ENCODE data around the gene THSD7B. TPM values are rescaled to one million over a fixed set of nuclear protein-coding genes. Genes with fewer than 3 reads are reported as not detected.
A peak's percentile ranks its signal among the peaks of the same experiment; 100 is the strongest.

The THSD7B gene
- total and polyA plus RNA-seq, 2 donors, result 0.50 to 4.2 TPM

DNA sequence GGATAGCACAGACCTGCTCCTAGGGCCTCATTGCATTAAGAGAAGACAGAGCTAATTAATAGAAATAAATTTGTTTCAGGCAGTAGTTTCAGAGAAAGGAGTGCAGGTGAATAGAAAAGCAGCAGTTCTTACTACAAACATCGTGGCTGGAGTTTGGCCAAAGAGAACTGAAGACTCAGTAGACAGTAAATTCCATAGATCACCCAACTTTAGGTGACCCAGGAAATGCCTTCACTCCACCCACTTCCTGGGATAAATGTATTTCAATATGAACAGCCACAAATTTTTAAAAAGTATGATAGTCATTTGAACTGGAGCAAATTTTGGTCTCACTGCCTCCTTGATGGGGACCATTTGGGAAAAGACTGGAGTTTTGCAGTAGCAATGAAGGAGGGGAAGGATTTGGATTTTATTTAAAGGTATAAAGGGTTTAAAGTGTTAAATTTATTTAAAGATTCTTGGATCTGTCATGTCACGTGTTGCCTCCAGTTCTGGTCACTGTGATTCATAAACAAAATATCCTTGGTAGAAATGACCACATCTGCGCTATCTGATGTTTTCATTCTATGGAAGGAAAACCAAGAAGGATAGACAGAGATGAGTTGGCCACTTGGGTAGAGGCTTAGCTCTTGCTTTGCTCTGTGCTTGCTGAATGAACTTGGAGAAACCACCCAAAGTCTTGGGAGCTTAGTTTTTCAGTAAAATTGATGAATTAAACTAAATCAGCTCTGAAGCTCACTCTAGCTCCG, 390.2 kb downstream of the THSD7B start:
- WGBS, result 93% methylated on average over 4 of the region's 4 CpGs
- no peaks in the 10 kb centered on the region for H3K27me3 ChIP-seq (ENCODE audit: control insufficient read depth in 2 of 2, insufficient read depth in 1 of 2, low read length in 1 of 2)
- no peaks in the 10 kb centered on the region for H3K36me3 ChIP-seq (ENCODE audit: control insufficient read depth in 2 of 2, insufficient read depth in 2 of 2, low read length in 1 of 2)
- H3K27ac ChIP-seq (ENCODE audit: low read depth in 1 of 2, low read length in 1 of 2), result no peak overlapping the region
- H3K9me3 ChIP-seq (ENCODE audit: control insufficient read depth in 2 of 2, insufficient read depth in 1 of 2, low read length in 1 of 2), result no peaks in the 10 kb centered on the region
- DNase-seq (ENCODE audit: low read depth in 6 of 9, low spot score in 9 of 9), result no peak
- H3K4me1 ChIP-seq (ENCODE audit: control insufficient read depth in 2 of 2, insufficient read depth in 2 of 2, low read length in 2 of 2), result no peaks in the 10 kb centered on the region
- no peak overlapping the region for H3K4me3 ChIP-seq (ENCODE audit: low read length in 2 of 2)

DNA sequence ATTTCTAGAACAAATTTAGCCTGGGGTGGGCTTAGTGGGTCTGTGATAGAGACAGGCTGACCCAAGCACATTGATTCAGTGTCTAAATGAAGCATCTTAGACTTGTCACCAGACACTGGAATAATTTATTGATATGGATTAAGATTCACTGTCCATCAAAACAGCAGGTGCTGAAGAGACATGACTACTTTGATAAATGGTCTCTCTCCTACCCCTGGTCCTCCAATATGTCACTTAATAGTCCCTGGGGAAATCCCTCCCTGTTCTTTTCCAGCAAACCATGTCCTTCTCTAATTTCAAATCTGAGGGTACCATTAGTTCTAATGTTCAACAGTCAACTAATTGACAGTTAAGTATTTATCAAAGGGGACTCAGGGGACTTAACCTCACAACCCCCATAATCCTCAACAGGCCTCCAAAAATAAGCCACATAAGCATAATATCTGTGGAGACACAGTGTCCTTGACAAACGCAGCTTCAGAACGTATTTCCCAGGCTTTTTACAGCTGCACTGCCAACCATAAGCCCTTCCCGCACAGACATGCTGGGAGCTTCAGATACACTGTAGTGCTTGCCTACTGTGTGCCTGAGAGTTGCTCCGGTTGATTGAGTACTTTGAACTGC, 391.0 kb downstream of the THSD7B start:
- DNase-seq (ENCODE audit: low read depth in 6 of 9, low spot score in 9 of 9), result no peak
- Histone ChIP-seq H3K4me3 (ENCODE audit: low read length in 2 of 2) (no peak overlapping the region), H3K36me3 (ENCODE audit: control insufficient read depth in 2 of 2, insufficient read depth in 2 of 2, low read length in 1 of 2) (no peaks in the 10 kb centered on the region), H3K9me3 (ENCODE audit: control insufficient read depth in 2 of 2, insufficient read depth in 1 of 2, low read length in 1 of 2) (no peaks in the 10 kb centered on the region), H3K27me3 (ENCODE audit: control insufficient read depth in 2 of 2, insufficient read depth in 1 of 2, low read length in 1 of 2) (no peaks in the 10 kb centered on the region), H3K4me1 (ENCODE audit: control insufficient read depth in 2 of 2, insufficient read depth in 2 of 2, low read length in 2 of 2) (no peaks in the 10 kb centered on the region), H3K27ac (ENCODE audit: low read depth in 1 of 2, low read length in 1 of 2) (no peak overlapping the region)
- WGBS, result 87% methylated on average over 4 of the region's 4 CpGs

DNA sequence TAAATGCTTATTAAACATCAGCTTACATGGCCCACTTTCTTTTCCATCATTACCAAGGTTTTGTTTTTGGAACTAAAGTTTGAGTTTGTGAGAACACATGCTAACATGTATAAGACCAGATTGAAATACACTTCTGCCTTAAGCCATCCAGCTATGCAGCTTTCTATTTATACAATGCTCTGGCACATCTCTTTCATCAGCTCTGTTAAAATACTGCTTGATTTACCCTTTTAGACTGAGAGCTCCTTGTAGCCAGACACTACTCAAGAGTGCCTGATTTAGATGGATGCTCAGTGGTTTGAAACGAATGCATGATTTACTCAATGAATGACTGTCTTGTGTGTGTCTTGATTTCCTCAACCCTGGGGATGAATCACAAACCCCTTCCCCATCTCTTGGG, 392.5 kb downstream of the THSD7B start:
- 83% methylated on average over 1 of the region's 1 CpG for WGBS
- Histone ChIP-seq H3K36me3 (ENCODE audit: control insufficient read depth in 2 of 2, insufficient read depth in 2 of 2, low read length in 1 of 2) (no peaks in the 10 kb centered on the region), H3K27ac (ENCODE audit: low read depth in 1 of 2, low read length in 1 of 2) (no peak overlapping the region), H3K9me3 (ENCODE audit: control insufficient read depth in 2 of 2, insufficient read depth in 1 of 2, low read length in 1 of 2) (no peaks in the 10 kb centered on the region), H3K4me3 (ENCODE audit: low read length in 2 of 2) (no peak overlapping the region), H3K4me1 (ENCODE audit: control insufficient read depth in 2 of 2, insufficient read depth in 2 of 2, low read length in 2 of 2) (no peaks in the 10 kb centered on the region), H3K27me3 (ENCODE audit: control insufficient read depth in 2 of 2, insufficient read depth in 1 of 2, low read length in 1 of 2) (no peaks in the 10 kb centered on the region)
- DNase-seq (ENCODE audit: low read depth in 6 of 9, low spot score in 9 of 9), result no peak

DNA sequence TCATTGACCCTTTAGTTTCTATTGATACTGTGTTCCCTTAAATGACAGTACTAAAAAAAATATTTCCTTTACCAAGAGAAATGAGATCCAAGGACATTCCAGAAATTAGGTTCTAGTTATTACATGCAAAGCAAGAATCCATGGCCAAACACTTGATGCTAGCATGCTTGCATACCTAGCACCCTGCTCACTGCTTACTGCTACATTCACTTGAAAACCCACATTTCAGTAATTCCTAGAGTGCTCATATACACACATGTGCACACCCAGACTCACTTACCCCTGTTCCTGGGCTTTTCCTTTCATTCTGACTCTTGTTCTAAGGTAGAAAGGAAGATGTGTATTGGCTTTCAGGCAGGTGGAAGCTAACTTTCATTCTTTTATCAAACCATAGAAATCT, 395.9 kb downstream of the THSD7B start:
- H3K27me3 ChIP-seq (ENCODE audit: control insufficient read depth in 2 of 2, insufficient read depth in 1 of 2, low read length in 1 of 2), result no peaks in the 10 kb centered on the region

DNA sequence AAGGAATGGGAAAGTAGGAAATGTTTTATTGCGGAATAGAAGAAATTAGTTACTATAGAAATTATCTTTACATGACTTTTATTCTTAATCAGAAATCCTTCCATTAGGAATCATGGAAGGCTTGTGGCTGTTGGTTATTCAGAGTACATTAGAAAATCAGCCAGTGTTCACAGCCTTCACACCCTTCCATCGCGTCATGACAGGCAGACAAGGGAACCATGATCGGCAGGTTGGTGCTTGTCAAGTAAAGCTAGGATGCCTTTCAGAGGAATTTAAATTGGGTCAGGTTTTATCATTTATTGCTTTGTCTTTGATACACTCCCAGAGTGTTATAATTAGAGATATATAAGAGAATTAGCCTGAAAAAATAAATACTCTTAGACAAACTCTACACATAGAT, 400.6 kb downstream of the THSD7B start:
- no peak for DNase-seq (ENCODE audit: low read depth in 6 of 9, low spot score in 9 of 9)
- Histone ChIP-seq H3K36me3 (ENCODE audit: control insufficient read depth in 2 of 2, insufficient read depth in 2 of 2, low read length in 1 of 2) (no peaks in the 10 kb centered on the region), H3K27ac (ENCODE audit: low read depth in 1 of 2, low read length in 1 of 2) (no peak overlapping the region), H3K27me3 (ENCODE audit: control insufficient read depth in 2 of 2, insufficient read depth in 1 of 2, low read length in 1 of 2) (no peaks in the 10 kb centered on the region), H3K4me1 (ENCODE audit: control insufficient read depth in 2 of 2, insufficient read depth in 2 of 2, low read length in 2 of 2) (no peaks in the 10 kb centered on the region), H3K4me3 (ENCODE audit: low read length in 2 of 2) (no peak overlapping the region), H3K9me3 (ENCODE audit: control insufficient read depth in 2 of 2, insufficient read depth in 1 of 2, low read length in 1 of 2) (no peaks in the 10 kb centered on the region)
- WGBS, result 94% methylated on average over 4 of the region's 4 CpGs

More for the DNA sequence above, 395.9 kb downstream of the THSD7B start:
- Histone ChIP-seq H3K27ac (ENCODE audit: low read depth in 1 of 2, low read length in 1 of 2) (no peak overlapping the region), H3K9me3 (ENCODE audit: control insufficient read depth in 2 of 2, insufficient read depth in 1 of 2, low read length in 1 of 2) (no peaks in the 10 kb centered on the region), H3K36me3 (ENCODE audit: control insufficient read depth in 2 of 2, insufficient read depth in 2 of 2, low read length in 1 of 2) (no peaks in the 10 kb centered on the region), H3K4me3 (ENCODE audit: low read length in 2 of 2) (no peak overlapping the region), H3K4me1 (ENCODE audit: control insufficient read depth in 2 of 2, insufficient read depth in 2 of 2, low read length in 2 of 2) (no peaks in the 10 kb centered on the region)
- DNase-seq (ENCODE audit: low read depth in 6 of 9, low spot score in 9 of 9), result no peak

DNA sequence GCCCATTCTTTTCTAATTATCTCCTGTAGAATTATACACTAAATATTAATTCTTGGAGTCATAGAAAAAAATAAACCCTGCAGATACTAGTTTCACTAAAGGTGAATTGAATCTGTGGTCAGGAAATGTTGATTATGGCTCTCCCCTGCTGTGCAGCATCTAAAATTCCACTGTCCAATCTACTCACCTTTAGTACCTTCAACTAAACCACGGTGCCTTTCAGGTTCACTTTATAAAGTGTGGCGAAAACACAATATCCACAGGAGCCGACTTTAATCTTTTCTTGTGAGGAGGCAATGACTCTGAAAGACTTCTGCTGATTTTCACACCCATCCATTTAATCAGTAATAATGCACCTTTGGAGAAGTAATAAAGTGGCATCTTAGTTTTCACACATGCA, 402.3 kb downstream of the THSD7B start:
- Histone ChIP-seq H3K9me3 (ENCODE audit: control insufficient read depth in 2 of 2, insufficient read depth in 1 of 2, low read length in 1 of 2) (no peaks in the 10 kb centered on the region), H3K27me3 (ENCODE audit: control insufficient read depth in 2 of 2, insufficient read depth in 1 of 2, low read length in 1 of 2) (no peaks in the 10 kb centered on the region), H3K4me3 (ENCODE audit: low read length in 2 of 2) (no peak overlapping the region), H3K36me3 (ENCODE audit: control insufficient read depth in 2 of 2, insufficient read depth in 2 of 2, low read length in 1 of 2) (no peaks in the 10 kb centered on the region), H3K4me1 (ENCODE audit: control insufficient read depth in 2 of 2, insufficient read depth in 2 of 2, low read length in 2 of 2) (no peaks in the 10 kb centered on the region), H3K27ac (ENCODE audit: low read depth in 1 of 2, low read length in 1 of 2) (no peak overlapping the region)
- WGBS, result 93% methylated on average over 3 of the region's 3 CpGs
- no peak for DNase-seq (ENCODE audit: low read depth in 6 of 9, low spot score in 9 of 9)

DNA sequence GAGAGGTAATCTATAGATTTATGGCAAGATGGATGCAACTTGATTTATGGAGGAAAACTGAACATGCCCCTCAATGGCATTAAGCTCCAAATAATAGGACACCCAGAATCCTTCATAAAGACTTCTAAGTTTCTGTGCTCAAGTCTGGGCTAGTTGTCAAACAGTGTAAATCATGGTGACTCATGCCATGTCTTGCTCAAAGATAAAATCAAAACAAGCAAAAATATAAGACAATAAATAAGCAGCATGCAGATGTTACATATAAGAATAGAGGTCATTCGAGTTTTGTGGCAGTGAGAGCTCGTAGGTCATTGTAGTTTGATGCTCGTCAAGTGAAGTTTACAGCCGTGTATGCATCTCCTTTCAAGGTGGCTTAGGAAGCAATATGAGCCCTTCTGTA, 403.2 kb downstream of the THSD7B start:
- H3K4me1 ChIP-seq (ENCODE audit: control insufficient read depth in 2 of 2, insufficient read depth in 2 of 2, low read length in 2 of 2), result no peaks in the 10 kb centered on the region
- no peak for DNase-seq (ENCODE audit: low read depth in 6 of 9, low spot score in 9 of 9)
- no peaks in the 10 kb centered on the region for H3K27me3 ChIP-seq (ENCODE audit: control insufficient read depth in 2 of 2, insufficient read depth in 1 of 2, low read length in 1 of 2)
- H3K4me3 ChIP-seq (ENCODE audit: low read length in 2 of 2), result no peak overlapping the region
- H3K27ac ChIP-seq (ENCODE audit: low read depth in 1 of 2, low read length in 1 of 2), result no peak overlapping the region
- H3K36me3 ChIP-seq (ENCODE audit: control insufficient read depth in 2 of 2, insufficient read depth in 2 of 2, low read length in 1 of 2), result no peaks in the 10 kb centered on the region
- 85% methylated on average over 4 of the region's 4 CpGs for WGBS
- H3K9me3 ChIP-seq (ENCODE audit: control insufficient read depth in 2 of 2, insufficient read depth in 1 of 2, low read length in 1 of 2), result no peaks in the 10 kb centered on the region

DNA sequence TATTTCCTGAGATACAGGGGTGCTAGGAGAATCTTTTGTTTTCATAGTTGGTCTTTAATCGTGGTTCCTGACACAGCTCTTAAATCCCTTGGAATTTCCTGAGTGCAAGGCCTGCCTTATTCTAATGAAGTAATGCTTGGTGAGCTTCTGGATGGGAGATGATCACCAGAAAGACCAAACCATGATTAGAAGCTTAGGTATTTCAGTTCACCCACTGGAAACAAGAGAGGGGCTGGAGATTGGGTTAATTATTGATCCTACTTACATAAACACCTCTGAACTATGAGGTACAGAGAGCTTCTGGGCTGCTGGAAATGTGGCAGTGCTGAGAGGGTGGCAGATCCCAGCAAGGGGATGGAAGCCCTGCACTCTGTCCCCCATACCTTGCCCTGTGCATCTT, 406.8 kb downstream of the THSD7B start:
- H3K9me3 ChIP-seq (ENCODE audit: control insufficient read depth in 2 of 2, insufficient read depth in 1 of 2, low read length in 1 of 2), result no peaks in the 10 kb centered on the region
- no peak for DNase-seq (ENCODE audit: low read depth in 6 of 9, low spot score in 9 of 9)

DNA sequence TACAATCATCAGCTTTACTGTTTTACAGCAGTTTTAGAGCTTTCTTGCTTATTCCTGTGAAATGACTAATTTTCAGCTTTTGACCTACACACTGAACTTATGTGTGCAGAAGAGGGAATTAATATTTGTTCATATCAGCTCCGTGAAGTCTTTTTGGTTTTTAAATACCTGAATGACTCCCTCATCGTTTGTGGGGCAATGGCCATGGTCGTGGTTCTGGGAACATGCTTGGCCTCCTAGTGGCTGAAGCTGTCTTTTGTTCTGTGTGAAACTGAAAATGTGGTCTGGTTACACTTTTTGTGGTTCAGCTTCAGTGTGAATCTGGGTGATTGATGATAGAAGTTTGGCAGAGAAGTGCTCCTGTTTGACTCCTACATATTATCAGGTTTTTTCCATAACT, 408.1 kb downstream of the THSD7B start:
- no peak overlapping the region for H3K27ac ChIP-seq (ENCODE audit: low read depth in 1 of 2, low read length in 1 of 2)
- DNase-seq (ENCODE audit: low read depth in 6 of 9, low spot score in 9 of 9), result peak in 1 of 9 donors; percentile 5
- H3K4me3 ChIP-seq (ENCODE audit: low read length in 2 of 2), result no peak overlapping the region
- no peaks in the 10 kb centered on the region for H3K36me3 ChIP-seq (ENCODE audit: control insufficient read depth in 2 of 2, insufficient read depth in 2 of 2, low read length in 1 of 2)
- WGBS, result 45% methylated on average over 3 of the region's 3 CpGs
- no peaks in the 10 kb centered on the region for H3K4me1 ChIP-seq (ENCODE audit: control insufficient read depth in 2 of 2, insufficient read depth in 2 of 2, low read length in 2 of 2)
- H3K27me3 ChIP-seq (ENCODE audit: control insufficient read depth in 2 of 2, insufficient read depth in 1 of 2, low read length in 1 of 2), result no peaks in the 10 kb centered on the region
- H3K9me3 ChIP-seq (ENCODE audit: control insufficient read depth in 2 of 2, insufficient read depth in 1 of 2, low read length in 1 of 2), result no peaks in the 10 kb centered on the region

More for the DNA sequence above, 406.8 kb downstream of the THSD7B start:
- no peak overlapping the region for H3K27ac ChIP-seq (ENCODE audit: low read depth in 1 of 2, low read length in 1 of 2)
- no peaks in the 10 kb centered on the region for H3K36me3 ChIP-seq (ENCODE audit: control insufficient read depth in 2 of 2, insufficient read depth in 2 of 2, low read length in 1 of 2)
- H3K4me1 ChIP-seq (ENCODE audit: control insufficient read depth in 2 of 2, insufficient read depth in 2 of 2, low read length in 2 of 2), result no peaks in the 10 kb centered on the region
- 17% methylated on average over 1 of the region's 1 CpG for WGBS
- no peaks in the 10 kb centered on the region for H3K27me3 ChIP-seq (ENCODE audit: control insufficient read depth in 2 of 2, insufficient read depth in 1 of 2, low read length in 1 of 2)
- H3K4me3 ChIP-seq (ENCODE audit: low read length in 2 of 2), result no peak overlapping the region

Measured in thymus (tissue), 11 donors.